Thyroid gland (tissue), 4 donors: ENCODE data around the gene FSTL4. TPM values are rescaled to one million over a fixed set of nuclear protein-coding genes. Genes with fewer than 3 reads are reported as not detected.

Experiments
- DNase-seq, 2 donors: peaks; one replicate each; pipeline ENCODE4 v3.0.0-alpha.2; 2019
- H3K27ac ChIP-seq, 3 donors: fragments of 200-600 bp; sonication (generic); 1 replicate in 2 of 3; 2 replicates in 1 of 3; pipeline ENCODE4 v1.5.1; 2016 to 2019; ENCODE audit warnings: mild to moderate bottlenecking in 1 of 3, moderate library complexity in 1 of 3
- H3K27me3 ChIP-seq: fragments of 200-600 bp; sonication (generic); one replicate; pipeline ENCODE4 v1.5.1; 2019
- H3K36me3 ChIP-seq, 2 donors: fragments of 200-600 bp; sonication (generic); one replicate each; pipeline ENCODE4 v1.5.1; 2016 to 2019
- H3K4me1 ChIP-seq, 2 donors: fragments of 200-600 bp; sonication (generic); one replicate each; pipeline ENCODE4 v1.5.1; 2017 to 2019
- H3K4me3 ChIP-seq, 3 donors: fragments of 200-600 bp; sonication (generic); replicated peaks in 1 of 3; 1 replicate in 2 of 3; 2 replicates in 1 of 3; pipeline ENCODE4 v1.5.1; 2016; ENCODE audit warnings: mild to moderate bottlenecking in 1 of 3
- H3K9me3 ChIP-seq: fragments of 200-600 bp; sonication (generic); one replicate; pipeline ENCODE4 v1.5.1; 2017
- CTCF ChIP-seq, 6 experiments: fragments of 200-600 bp in 3 of 6; fragments of 450-650 bp in 3 of 6; sonication (generic) in 3 of 6; IDR thresholded peaks; one replicate each; pipeline ENCODE4 v1.5.1; 2016 to 2019; ENCODE audit warnings: antibody characterized with exemption in 6 of 6, mild to moderate bottlenecking in 2 of 6, inconsistent platforms in 1 of 6, moderate library complexity in 1 of 6
- POLR2A ChIP-seq, 2 donors: fragments of 450-650 bp; IDR thresholded peaks; one replicate each; pipeline ENCODE4 v1.6.1; 2017; ENCODE audit warnings: antibody characterized with exemption in 2 of 2, mild to moderate bottlenecking in 2 of 2, moderate library complexity in 1 of 2
- WGBS, 2 donors: methylation state at CpG; one replicate each; pipeline ENCODE4 v1.1.5; 2017; 5-methylcytosine and 5-hydroxymethylcytosine counted together
- intact Hi-C: fragments of 100-400 bp; cut with DNase I; formaldehyde crosslinking; loops from one replicate; pipeline ENCODE4 v1.15.1; 2023
- total RNA-seq, 4 donors: library from RNA; depleted of rRNA; stranded (reverse); fragments of >200 nt; gene quantifications; one replicate each; pipeline ENCODE4 v1.2.3, GENCODE V29; 2016

FSTL4 gene
- total RNA-seq, 4 donors from 2014 or later, result 0.10 to 0.13 TPM; not detected in 2

- WGBS, 2 donors, result 71 to 82% methylated on average over 9 of the region's 9 CpGs
- H3K27me3 ChIP-seq, result no peaks in the 10 kb centered on the region
- DNase-seq, result no peak
- intact Hi-C loops, result no loop called here
- H3K27ac ChIP-seq, result no peak overlapping the region
- H3K36me3 ChIP-seq, result no peaks in the 10 kb centered on the region
- H3K9me3 ChIP-seq, result no peaks in the 10 kb centered on the region
- TF ChIP-seq POLR2A (IDR thresholded peaks at IDR 0.05) (no peak), CTCF (IDR thresholded peaks at IDR 0.05) (no peak)
- H3K4me3 ChIP-seq, result no peak overlapping the region
- no peaks in the 10 kb centered on the region for H3K4me1 ChIP-seq
Observed at GRCh38 chr5:133523013-133523658, 89.2 kb downstream of the FSTL4 start.

GRCh38 chr5:133521801-133522200 is 90.5 kb downstream of the FSTL4 start:
- intact Hi-C loops, result no loop called here
- DNase-seq, result no peak
- WGBS, 2 donors, result 85 to 95% methylated on average over 2 of the region's 2 CpGs

GRCh38 chr5:133520991-133521706 is 91.2 kb downstream of the FSTL4 start:
- Histone ChIP-seq H3K9me3 (no peaks in the 10 kb centered on the region), H3K36me3 (no peaks in the 10 kb centered on the region), H3K27me3 (no peaks in the 10 kb centered on the region), H3K4me3 (no peak overlapping the region), H3K4me1 (no peaks in the 10 kb centered on the region), H3K27ac (no peak overlapping the region)
- DNase-seq, result no peak
- TF ChIP-seq CTCF (IDR thresholded peaks at IDR 0.05) (no peak), POLR2A (IDR thresholded peaks at IDR 0.05) (no peak)
- intact Hi-C loops, result no loop called here
- WGBS, 2 donors, result 45 to 65% methylated on average over 2 of the region's 2 CpGs

More at GRCh38 chr5:133521801-133522200, 90.5 kb downstream of the FSTL4 start:
- H3K27me3 ChIP-seq, result no peaks in the 10 kb centered on the region
- H3K36me3 ChIP-seq, result no peaks in the 10 kb centered on the region
- H3K4me1 ChIP-seq, result no peaks in the 10 kb centered on the region
- no peaks in the 10 kb centered on the region for H3K9me3 ChIP-seq
- no peak overlapping the region for H3K27ac ChIP-seq
- no peak overlapping the region for H3K4me3 ChIP-seq
- no peak for TF ChIP-seq CTCF (IDR thresholded peaks at IDR 0.05)
- TF ChIP-seq POLR2A (IDR thresholded peaks at IDR 0.05), result no peak

- no peak for TF ChIP-seq CTCF (IDR thresholded peaks at IDR 0.05)
- no peak for TF ChIP-seq POLR2A (IDR thresholded peaks at IDR 0.05)
- H3K4me1 ChIP-seq, result no peaks in the 10 kb centered on the region
- no peak for DNase-seq
- no peak overlapping the region for H3K27ac ChIP-seq
- H3K36me3 ChIP-seq, result no peaks in the 10 kb centered on the region
- WGBS, 2 donors, result 28 to 34% methylated on average over 4 of the region's 4 CpGs
- intact Hi-C loops, result no loop called here
- no peaks in the 10 kb centered on the region for H3K9me3 ChIP-seq
- H3K4me3 ChIP-seq, result no peak overlapping the region
- no peaks in the 10 kb centered on the region for H3K27me3 ChIP-seq
Observed at GRCh38 chr5:133520062-133520461, 92.3 kb downstream of the FSTL4 start.

GRCh38 chr5:133519191-133519590 is 93.2 kb downstream of the FSTL4 start:
- WGBS, 2 donors, result 90 to 94% methylated on average over 8 of the region's 8 CpGs
- H3K4me3 ChIP-seq, result no peak overlapping the region
- H3K27ac ChIP-seq, result no peak overlapping the region
- H3K9me3 ChIP-seq, result no peaks in the 10 kb centered on the region
- no peaks in the 10 kb centered on the region for H3K36me3 ChIP-seq
- TF ChIP-seq CTCF (IDR thresholded peaks at IDR 0.05) (no peak), POLR2A (IDR thresholded peaks at IDR 0.05) (no peak)
- H3K4me1 ChIP-seq, result no peaks in the 10 kb centered on the region
- no peaks in the 10 kb centered on the region for H3K27me3 ChIP-seq
- no peak for DNase-seq
- intact Hi-C loops, result no loop called here
